Pons (tissue), 1 donor: ENCODE data around the gene DUSP3.
"Not testable (repeated sequence)": the region's sequence is repeated elsewhere in the genome, so short reads cannot be mapped to it uniquely, and the experiment has no call there.

Experiments used
- DNase-seq: peaks from one replicate; pipeline ENCODE4 v3.0.0-alpha.2; 2016; ENCODE audit warnings: low spot score

The DUSP3 gene

GRCh38 chr17:43800736-43801135 lies 22.0 kb upstream of the DUSP3 start:
- peak; percentile 83 for DNase-seq

- DNase-seq: no peak
Observed at GRCh38 chr17:43799047-43799446, 20.3 kb upstream of the DUSP3 start.

GRCh38 chr17:43798024-43798423 lies 19.2 kb upstream of the DUSP3 start:
- DNase-seq: not testable (repeated sequence)

GRCh38 chr17:43792668-43793067 lies 13.9 kb upstream of the DUSP3 start:
- DNase-seq: not testable (repeated sequence)

DNA sequence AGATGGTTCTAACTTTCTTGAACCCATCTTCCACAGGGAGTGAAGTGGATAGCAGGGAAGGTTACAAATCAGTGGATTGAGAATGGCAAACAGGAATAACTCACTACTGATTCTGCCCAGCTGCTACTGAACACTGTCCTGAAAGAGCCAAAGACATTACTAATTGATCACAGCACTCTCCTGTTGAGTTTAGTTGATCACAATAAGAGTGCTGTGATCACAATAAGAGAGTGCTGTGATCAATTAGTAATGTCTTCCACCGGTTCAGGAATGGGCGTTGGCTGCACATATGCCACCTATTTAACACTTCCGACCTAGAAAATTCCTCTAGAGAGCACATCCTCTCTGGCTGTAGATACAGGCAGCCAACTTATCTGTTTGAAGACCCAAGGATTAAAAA lies 12.8 kb upstream of the DUSP3 start:
- DNase-seq: peak; percentile 75

- no peak for DNase-seq
Observed at GRCh38 chr17:43790311-43790940, 11.6 kb upstream of the DUSP3 start.

DNA sequence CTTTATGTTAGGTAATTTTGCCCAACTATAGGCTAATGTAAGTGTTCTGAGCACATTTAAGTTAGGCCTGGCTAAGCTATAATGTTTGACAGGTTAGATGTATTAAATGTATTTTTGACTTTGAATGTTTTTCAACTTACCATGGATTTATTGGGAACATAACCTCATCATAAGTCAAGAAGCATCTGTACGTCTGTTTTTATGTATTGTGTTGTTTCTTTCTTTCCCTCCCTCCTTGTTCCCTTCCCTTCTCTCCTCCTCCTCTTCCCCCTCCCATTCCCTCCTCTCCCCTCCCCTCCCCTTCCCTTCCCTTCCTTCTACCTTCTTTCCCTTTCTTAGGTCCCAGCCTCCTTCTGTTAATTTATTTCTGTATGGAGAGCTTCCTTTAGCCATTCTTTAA lies 10.7 kb upstream of the DUSP3 start:
- no peak for DNase-seq

- no peak for DNase-seq
Observed at GRCh38 chr17:43788540-43788939, 9.8 kb upstream of the DUSP3 start.

DNA sequence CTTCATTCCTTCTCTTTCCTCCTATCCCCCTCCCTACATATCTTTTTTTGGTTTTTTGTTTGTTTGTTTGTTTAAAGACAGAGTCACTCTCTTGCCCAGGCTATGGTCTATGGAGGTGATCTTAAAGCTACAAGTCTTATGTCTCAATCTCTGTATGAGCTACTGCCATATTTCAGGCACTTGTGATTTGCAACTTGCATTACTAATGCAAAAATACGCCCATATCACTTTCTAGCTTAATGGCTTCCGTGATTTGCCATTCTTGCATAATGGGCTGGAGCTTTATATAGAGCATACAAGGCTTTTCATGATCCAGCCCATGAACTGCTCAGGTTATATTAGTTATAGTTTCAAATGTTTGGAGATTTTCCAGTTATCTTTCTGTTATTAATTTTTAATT lies 9.0 kb upstream of the DUSP3 start:
- no peak for DNase-seq

GRCh38 chr17:43784628-43785101 lies 5.9 kb upstream of the DUSP3 start:
- peak; percentile 77 for DNase-seq

DNA sequence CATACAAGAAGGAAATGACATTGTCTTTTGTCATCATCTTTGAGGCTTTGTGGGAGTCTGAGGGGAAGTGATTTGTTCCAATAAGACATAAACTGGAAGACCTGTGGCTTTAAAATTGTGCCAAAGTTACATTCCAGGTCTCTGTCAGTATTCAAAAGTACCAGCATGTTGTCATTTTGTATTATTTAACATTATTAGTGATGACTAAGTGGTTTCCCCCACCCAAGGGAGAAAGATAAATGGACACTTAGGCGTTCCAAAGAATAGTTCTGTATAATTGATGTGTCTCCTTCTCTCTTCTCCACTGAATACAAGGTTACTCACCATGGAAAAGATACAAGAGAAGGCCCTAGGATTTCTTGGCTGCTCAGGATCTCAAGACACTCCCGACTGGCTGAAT lies 5.3 kb upstream of the DUSP3 start:
- DNase-seq: no peak

DNA sequence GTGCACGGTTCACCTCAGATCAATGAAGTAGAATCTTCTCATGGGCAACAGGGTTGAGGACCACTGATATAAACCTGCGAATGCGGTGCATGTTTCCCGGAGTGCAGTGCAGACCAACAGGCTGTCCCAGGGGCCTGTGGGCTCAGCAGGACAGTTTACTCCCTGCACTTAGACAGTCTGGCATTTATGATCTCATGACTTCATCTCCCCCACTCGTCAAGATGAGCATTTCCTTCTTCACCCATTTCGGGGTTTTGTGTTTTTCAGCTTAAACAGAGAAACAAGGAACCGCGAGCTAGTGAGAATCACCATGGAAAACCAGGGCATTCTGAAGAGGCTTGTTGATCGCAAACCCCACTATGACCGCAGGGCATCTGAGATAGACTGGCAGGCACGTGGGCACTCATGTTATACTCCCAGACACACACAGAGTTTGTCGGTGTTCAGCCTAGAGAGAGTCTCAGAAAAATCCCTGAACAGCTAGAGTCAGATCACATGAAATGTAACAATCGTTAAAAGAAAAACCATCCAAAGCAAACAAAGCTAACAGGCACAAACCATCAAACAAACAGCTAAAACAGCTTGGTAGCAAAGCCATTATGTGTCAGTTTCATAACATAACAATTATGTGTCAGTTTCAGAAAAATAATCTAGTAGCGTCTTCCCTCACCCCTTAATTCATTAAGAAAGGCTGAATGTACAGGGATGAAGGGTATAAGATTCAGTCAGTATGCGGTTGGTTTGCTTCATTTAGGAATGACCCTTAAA lies 4.3 kb upstream of the DUSP3 start:
- no peak for DNase-seq

GRCh38 chr17:43780135-43780534 lies 1.4 kb upstream of the DUSP3 start, which contains the start of gene CFAP97D1:
Gene CFAP97D1, plus strand, starts transcription at chr17:43780435. Its CDS starts 28 bp downstream, at chr17:43780463.
- DNase-seq: no peak

DNA sequence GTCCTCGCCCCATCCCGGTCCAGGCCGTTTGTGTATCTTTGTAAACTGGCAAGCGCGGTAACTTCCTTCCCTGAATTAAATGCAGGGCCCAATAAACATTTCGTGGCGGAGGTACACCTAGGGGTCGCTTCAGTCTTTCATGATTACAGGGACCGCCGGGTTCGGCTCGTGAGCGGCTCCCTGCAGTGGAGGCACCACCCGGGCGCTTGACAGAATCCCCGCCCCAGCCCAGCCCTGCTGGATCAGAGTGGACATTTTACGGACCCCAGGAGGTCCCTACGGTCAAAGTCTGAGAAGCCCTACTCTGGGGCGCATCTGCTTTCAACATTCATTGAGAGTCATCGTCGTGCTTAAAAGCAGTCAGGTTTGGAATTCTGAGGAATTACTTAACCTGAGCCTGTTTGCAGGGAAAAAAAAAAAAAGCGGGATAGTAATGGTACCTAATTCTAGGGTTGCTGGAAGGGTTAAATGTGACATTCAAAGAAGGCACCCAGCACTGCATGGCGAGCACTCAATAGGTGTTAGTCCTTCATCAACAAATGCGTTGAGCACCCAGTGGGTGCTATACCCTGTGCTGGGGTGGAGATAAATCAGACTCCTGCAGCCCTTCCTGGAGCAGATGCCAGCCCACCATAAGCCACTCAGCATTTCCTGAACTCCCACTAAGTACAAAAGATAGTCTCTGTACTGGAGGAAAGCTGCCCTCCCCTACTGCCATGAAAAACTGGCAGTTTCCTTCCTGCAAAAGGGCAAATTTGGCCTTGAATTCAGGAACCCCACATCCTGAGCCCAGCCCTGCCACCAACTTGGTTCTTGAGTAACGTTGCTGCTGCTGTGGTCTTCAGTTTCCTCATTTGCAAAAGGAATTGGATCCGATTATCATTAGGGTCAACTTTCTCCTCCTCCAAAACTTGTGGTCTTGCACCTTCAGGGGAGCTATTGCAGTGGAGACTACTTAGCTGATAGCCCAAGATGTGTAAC lies 658 bp upstream of the DUSP3 start:
- peak; percentile 43 for DNase-seq

GRCh38 chr17:43774304-43775250 lies 4.2 kb downstream of the DUSP3 start:
- DNase-seq: no peak

DNA sequence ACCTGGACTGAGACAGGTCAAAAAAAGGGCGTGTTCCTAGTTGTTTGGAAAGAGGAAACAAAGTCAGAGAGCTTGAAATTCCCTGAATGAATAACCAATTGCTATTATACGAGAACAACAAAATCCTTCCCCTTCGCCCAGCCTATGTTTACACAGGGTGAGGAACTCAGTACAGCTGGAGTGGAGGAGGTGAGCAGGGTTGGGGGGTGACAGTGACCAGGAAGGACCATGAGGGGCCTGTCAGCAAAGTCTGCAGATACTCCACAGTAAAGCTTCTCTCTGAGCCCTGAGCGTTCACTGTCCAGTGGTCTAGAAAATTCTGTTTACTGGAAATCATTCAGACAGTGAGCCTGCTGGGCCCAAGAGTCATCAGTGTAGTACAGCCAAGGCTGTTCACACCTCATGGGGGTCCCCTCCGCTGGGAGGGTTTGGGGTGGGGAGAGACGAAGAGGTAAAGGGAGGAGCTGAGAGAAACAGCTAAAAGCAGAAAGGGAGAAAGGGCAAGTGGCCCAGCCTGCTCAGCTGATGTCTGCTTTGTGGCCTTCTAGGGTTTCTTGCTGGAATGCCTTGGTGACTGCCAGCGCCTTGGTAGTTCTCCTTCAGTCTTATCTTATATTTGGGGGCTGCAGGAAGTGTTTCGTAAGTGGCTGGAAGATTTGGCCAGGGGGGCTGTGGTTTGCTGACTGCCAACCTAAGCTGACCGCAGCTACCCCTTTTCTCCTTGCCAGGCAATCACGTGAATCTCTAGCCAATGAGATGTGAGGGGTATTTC lies 5.7 kb downstream of the DUSP3 start:
- peak; percentile 78 for DNase-seq

- no peak for DNase-seq
Observed at GRCh38 chr17:43771463-43771862, 7.3 kb downstream of the DUSP3 start.

DNA sequence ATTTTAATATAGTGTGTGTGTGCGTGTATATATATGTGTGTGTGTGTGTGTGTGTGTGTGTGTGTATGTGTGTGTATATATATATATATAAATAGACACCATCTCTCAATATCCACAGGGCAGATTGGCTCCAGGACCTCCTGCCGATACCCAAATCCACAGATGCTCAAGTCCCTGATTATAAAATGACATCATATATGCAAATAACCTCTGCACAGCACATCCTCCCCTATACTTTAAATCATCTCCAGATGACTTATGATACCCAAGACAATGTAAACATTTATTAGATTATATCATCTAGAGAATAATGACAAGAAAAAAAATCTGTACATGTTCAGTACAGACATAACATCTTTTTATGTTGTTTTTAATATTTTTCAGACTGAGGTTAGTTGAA lies 7.8 kb downstream of the DUSP3 start:
- DNase-seq: no peak

GRCh38 chr17:43769859-43770258 lies 8.9 kb downstream of the DUSP3 start:
- DNase-seq: no peak

GRCh38 chr17:43769426-43769825 lies 9.4 kb downstream of the DUSP3 start:
- DNase-seq: no peak
